ENCODE results near the gene TSN. TPM values are rescaled to one million over a fixed set of nuclear protein-coding genes. Genes with fewer than 3 reads are reported as not detected.

Gene TSN
- total RNA-seq, 1 experiment from 2014 or later = 91.5 TPM

DNA sequence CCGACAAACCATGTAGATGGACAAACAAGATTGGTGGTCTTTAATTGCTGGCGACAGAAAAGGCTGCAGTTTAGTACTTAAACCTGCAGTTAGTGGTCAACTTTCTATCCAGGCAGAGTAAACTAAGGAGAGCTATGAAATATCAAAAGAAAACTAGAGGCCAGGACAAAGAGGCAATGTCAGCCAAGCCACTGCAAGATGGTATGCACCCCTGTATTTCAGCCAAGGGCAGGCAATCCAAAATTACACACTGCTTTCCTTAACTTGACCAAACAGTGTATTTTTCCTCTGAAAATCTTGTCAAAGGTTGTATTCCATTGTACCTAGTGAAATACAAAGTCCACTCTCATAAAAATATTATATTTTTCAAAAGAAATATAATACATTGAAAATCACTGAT, 28.1 kb upstream of the TSN start:
- H3K4me2 ChIP-seq (ENCODE audit: low read length) = no peak overlapping the region
- DNase-seq (ENCODE audit: low read depth, low spot score) (no peak), ATAC-seq (no peak)
- peaks cover 20% of the 10 kb centered on the region for H3K79me2 ChIP-seq (ENCODE audit: insufficient read depth, low read length)
- no peak overlapping the region for H3K27ac ChIP-seq (ENCODE audit: low read depth, low read length)
- H3K4me3 ChIP-seq (replicated peaks in 1 of 2; ENCODE audit: low read depth in 1 of 2, low read length in 2 of 2) = no peak overlapping the region
- H3K9ac ChIP-seq (ENCODE audit: low read length) = no peak overlapping the region
- no peaks in the 10 kb centered on the region for H3K9me3 ChIP-seq (ENCODE audit: control insufficient read depth in 1 of 2, insufficient read depth in 1 of 2, low read depth in 1 of 2, low read length in 2 of 2)
- no TSS peak for BruUV-seq (replicated peaks)
- peaks cover 41 to 47% of the 10 kb centered on the region in 2 experiments for H3K36me3 ChIP-seq (ENCODE audit: control insufficient read depth in 1 of 2, insufficient read depth in 2 of 2, low read length in 2 of 2)
- H4K20me1 ChIP-seq (ENCODE audit: insufficient read depth) = peaks cover 11% of the 10 kb centered on the region
- H3K9me2 ChIP-seq (ENCODE audit: insufficient read depth) = no peaks in the 10 kb centered on the region
- no peaks in the 10 kb centered on the region for H3K27me3 ChIP-seq (ENCODE audit: insufficient read depth, low read length)
- ChIA-PET CTCF (no interaction called here), POLR2A (no interaction called here), RAD21 (ENCODE audit: low non-redundant PET in 1 of 2, low total read pairs in 2 of 2, uncharacterized antibody in 2 of 2, unreplicated experiment in 2 of 2) (no interaction called here)
- no peak overlapping the region for H2AFZ ChIP-seq (ENCODE audit: low read depth, low read length, poor library complexity, severe bottlenecking)
- intact Hi-C loops (cut with micrococcal nuclease) = no loop called here
- H3K4me1 ChIP-seq (ENCODE audit: control insufficient read depth in 1 of 2, insufficient read depth in 2 of 2, low read length in 2 of 2) = peaks cover 0 to 10% of the 10 kb centered on the region in 2 experiments; a peak in 1 of 4 replicates
- no peak for TF ChIP-seq CEBPB (IDR thresholded peaks at IDR 0.05; ENCODE audit: low read depth)
- no peak for TF ChIP-seq EZH2phosphoT487 (IDR thresholded peaks at IDR 0.05; ENCODE audit: borderline replicate concordance)
- TF ChIP-seq, protein P1, sequence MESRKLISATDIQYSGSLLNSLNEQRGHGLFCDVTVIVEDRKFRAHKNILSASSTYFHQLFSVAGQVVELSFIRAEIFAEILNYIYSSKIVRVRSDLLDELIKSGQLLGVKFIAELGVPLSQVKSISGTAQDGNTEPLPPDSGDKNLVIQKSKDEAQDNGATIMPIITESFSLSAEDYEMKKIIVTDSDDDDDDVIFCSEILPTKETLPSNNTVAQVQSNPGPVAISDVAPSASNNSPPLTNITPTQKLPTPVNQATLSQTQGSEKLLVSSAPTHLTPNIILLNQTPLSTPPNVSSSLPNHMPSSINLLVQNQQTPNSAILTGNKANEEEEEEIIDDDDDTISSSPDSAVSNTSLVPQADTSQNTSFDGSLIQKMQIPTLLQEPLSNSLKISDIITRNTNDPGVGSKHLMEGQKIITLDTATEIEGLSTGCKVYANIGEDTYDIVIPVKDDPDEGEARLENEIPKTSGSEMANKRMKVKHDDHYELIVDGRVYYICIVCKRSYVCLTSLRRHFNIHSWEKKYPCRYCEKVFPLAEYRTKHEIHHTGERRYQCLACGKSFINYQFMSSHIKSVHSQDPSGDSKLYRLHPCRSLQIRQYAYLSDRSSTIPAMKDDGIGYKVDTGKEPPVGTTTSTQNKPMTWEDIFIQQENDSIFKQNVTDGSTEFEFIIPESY (IDR thresholded peaks at IDR 0.05; ENCODE audit: extremely low read depth, insufficient replicate concordance, low read length) = no peak
- TF ChIP-seq ZNF274 (IDR thresholded peaks at IDR 0.05; ENCODE audit: low read depth, low read length) = no peak
- no peak for TF ChIP-seq SRF (IDR thresholded peaks at IDR 0.05; ENCODE audit: low read depth)
- TF ChIP-seq TCF7L2 (IDR thresholded peaks at IDR 0.05; ENCODE audit: borderline replicate concordance, extremely low read depth, insufficient read depth, insufficient read length) = no peak
- TF ChIP-seq EGR1 (IDR thresholded peaks at IDR 0.05; ENCODE audit: low read depth) = no peak
- TF ChIP-seq, protein P2, sequence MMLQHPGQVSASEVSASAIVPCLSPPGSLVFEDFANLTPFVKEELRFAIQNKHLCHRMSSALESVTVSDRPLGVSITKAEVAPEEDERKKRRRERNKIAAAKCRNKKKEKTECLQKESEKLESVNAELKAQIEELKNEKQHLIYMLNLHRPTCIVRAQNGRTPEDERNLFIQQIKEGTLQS (IDR thresholded peaks at IDR 0.05) = no peak
- no peak for TF ChIP-seq SP1 (IDR thresholded peaks at IDR 0.05; ENCODE audit: low read depth)
- TF ChIP-seq JUND (IDR thresholded peaks at IDR 0.05) = no peak
- no peak for TF ChIP-seq RAD21 (IDR thresholded peaks at IDR 0.05; ENCODE audit: low read depth)
- no peak for TF ChIP-seq POLR2AphosphoS5 (IDR thresholded peaks at IDR 0.05; ENCODE audit: low read depth, low read length)
